NCI-H2107 treated with DMSO at 0.1 percent for 48 hours (cell line): ENCODE results near the gene VGLL4.

Experiments
- DNase-seq: peaks from one replicate; lab custom pipeline; 2025; ENCODE audit not compliant: unreplicated experiment; lab: John Stamatoyannopoulos, UW

The VGLL4 gene

GRCh38 chr3:11566478-11566877 lies 77.2 kb downstream of the VGLL4 start:
- DNase-seq: no peak

GRCh38 chr3:11565932-11566331 lies 77.8 kb downstream of the VGLL4 start:
- DNase-seq: no peak

- no peak for DNase-seq
Measured at GRCh38 chr3:11565492-11565891, 78.2 kb downstream of the VGLL4 start.

GRCh38 chr3:11565072-11565471 lies 78.6 kb downstream of the VGLL4 start:
- DNase-seq: no peak

- DNase-seq: no peak
Measured at GRCh38 chr3:11564577-11565001, 79.1 kb downstream of the VGLL4 start.

- DNase-seq: no peak
Measured at GRCh38 chr3:11563865-11564185, 79.9 kb downstream of the VGLL4 start.

- DNase-seq: no peak
Measured at GRCh38 chr3:11563159-11563864, 80.4 kb downstream of the VGLL4 start.

- no peak for DNase-seq
Measured at GRCh38 chr3:11562277-11562881, 81.3 kb downstream of the VGLL4 start.

- DNase-seq: no peak
Measured at GRCh38 chr3:11560746-11561145, 83.0 kb downstream of the VGLL4 start.

GRCh38 chr3:11559816-11560633 lies 83.7 kb downstream of the VGLL4 start:
- no peak for DNase-seq

- DNase-seq: no peak
Measured at GRCh38 chr3:11558918-11559815, 84.5 kb downstream of the VGLL4 start.

- no peak for DNase-seq
Measured at GRCh38 chr3:11558411-11558903, 85.3 kb downstream of the VGLL4 start.

- no peak for DNase-seq
Measured at GRCh38 chr3:11558002-11558401, 85.7 kb downstream of the VGLL4 start.

- DNase-seq: no peak
Measured at GRCh38 chr3:11556851-11557644, 86.7 kb downstream of the VGLL4 start.

GRCh38 chr3:11555881-11556633 lies 87.7 kb downstream of the VGLL4 start:
- DNase-seq: no peak

- no peak for DNase-seq
Measured at GRCh38 chr3:11555211-11555782, 88.4 kb downstream of the VGLL4 start.

- DNase-seq: no peak
Measured at GRCh38 chr3:11554666-11555065, 89.0 kb downstream of the VGLL4 start.

- DNase-seq: no peak
Measured at GRCh38 chr3:11554236-11554610, 89.5 kb downstream of the VGLL4 start.
